Measurements from ENCODE around the gene HRH3.

HRH3 gene

GRCh38 chr20:62208061-62208794 is 11.8 kb downstream of the HRH3 start:
- TF ChIP-seq CTCF (IDR thresholded peaks at IDR 0.05; ENCODE audit: poor library complexity, severe bottlenecking), result no peak
- H3K9me3 ChIP-seq (ENCODE audit: severe bottlenecking), result no peaks in the 10 kb centered on the region
- ATAC-seq (ENCODE audit: low read depth) (no peak), DNase-seq (ENCODE audit: low spot score) (no peak)
- peaks cover 5% of the 10 kb centered on the region for H3K4me1 ChIP-seq (ENCODE audit: insufficient read depth, poor library complexity, severe bottlenecking)
- H3K36me3 ChIP-seq (ENCODE audit: low read depth), result peaks cover under 1% of the 10 kb centered on the region; the same call in 1 of the 2 replicates
- H3K27ac ChIP-seq (ENCODE audit: poor library complexity, severe bottlenecking), result no peak overlapping the region
- peaks cover 16% of the 10 kb centered on the region for H3K27me3 ChIP-seq (ENCODE audit: insufficient read depth, poor library complexity, severe bottlenecking)
- no peak overlapping the region for H3K4me3 ChIP-seq (ENCODE audit: severe bottlenecking)

- H3K4me1 ChIP-seq (ENCODE audit: insufficient read depth, poor library complexity, severe bottlenecking), result peaks cover 18% of the 10 kb centered on the region
- H3K27me3 ChIP-seq (ENCODE audit: insufficient read depth, poor library complexity, severe bottlenecking), result peaks cover 15% of the 10 kb centered on the region
- H3K27ac ChIP-seq (ENCODE audit: poor library complexity, severe bottlenecking), result no peak overlapping the region
- H3K36me3 ChIP-seq (ENCODE audit: low read depth), result peaks cover 17% of the 10 kb centered on the region
- TF ChIP-seq CTCF (IDR thresholded peaks at IDR 0.05; ENCODE audit: poor library complexity, severe bottlenecking), result no peak
- no peak for ATAC-seq (ENCODE audit: low read depth)
- H3K4me3 ChIP-seq (ENCODE audit: severe bottlenecking), result no peak overlapping the region
- no peak for DNase-seq (ENCODE audit: low spot score)
- no peaks in the 10 kb centered on the region for H3K9me3 ChIP-seq (ENCODE audit: severe bottlenecking)
These were observed 13.7 kb downstream of the HRH3 start for GRCh38 chr20:62206388-62206775.

DNA sequence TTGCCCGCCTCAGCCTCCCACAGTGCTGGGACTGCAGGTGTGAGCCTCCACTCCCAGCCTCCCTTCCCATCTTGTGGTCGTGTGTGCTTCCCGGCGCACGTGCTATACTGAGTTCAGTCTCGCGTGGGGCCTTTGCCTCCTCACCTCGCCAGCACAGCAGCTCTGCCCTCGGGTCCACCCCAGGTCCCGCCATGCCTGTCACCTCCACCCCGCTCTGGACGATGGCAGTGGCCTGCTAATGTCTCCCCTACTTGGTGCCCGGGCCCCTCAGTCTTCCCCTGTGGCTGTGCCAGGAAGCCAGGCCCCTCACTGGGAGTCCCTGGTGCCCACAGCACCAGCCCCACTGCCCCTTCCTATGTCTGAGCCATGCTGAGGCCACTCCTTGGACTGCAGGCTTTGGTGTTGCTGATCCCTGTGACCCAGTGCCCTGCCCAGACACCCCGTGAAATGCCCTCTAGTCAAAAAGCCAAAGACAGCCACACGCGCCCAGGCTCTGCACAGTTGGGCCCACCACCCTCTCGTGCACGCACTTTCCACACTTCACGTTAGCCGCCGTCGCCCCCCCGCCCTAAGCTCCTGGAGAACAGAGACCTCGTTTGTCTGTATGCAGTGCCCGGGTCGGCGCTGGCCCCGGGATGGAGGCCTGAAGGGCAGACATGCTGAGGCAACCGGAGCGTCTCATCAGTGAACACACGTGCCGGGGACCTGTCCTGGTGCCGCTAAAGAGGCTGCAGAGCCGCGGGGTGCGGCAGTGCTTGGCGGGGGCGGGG is 14.3 kb downstream of the HRH3 start:
- H3K4me1 ChIP-seq (ENCODE audit: insufficient read depth, poor library complexity, severe bottlenecking), result peaks cover 18% of the 10 kb centered on the region
- peaks cover 10% of the 10 kb centered on the region for H3K27me3 ChIP-seq (ENCODE audit: insufficient read depth, poor library complexity, severe bottlenecking)
- no peak for TF ChIP-seq CTCF (IDR thresholded peaks at IDR 0.05; ENCODE audit: poor library complexity, severe bottlenecking)
- no peak for ATAC-seq (ENCODE audit: low read depth)
- H3K27ac ChIP-seq (ENCODE audit: poor library complexity, severe bottlenecking), result no peak overlapping the region
- H3K4me3 ChIP-seq (ENCODE audit: severe bottlenecking), result no peak overlapping the region
- peak; percentile 90 for DNase-seq (ENCODE audit: low spot score)
- H3K36me3 ChIP-seq (ENCODE audit: low read depth), result peaks cover 23% of the 10 kb centered on the region
- H3K9me3 ChIP-seq (ENCODE audit: severe bottlenecking), result no peaks in the 10 kb centered on the region

DNA sequence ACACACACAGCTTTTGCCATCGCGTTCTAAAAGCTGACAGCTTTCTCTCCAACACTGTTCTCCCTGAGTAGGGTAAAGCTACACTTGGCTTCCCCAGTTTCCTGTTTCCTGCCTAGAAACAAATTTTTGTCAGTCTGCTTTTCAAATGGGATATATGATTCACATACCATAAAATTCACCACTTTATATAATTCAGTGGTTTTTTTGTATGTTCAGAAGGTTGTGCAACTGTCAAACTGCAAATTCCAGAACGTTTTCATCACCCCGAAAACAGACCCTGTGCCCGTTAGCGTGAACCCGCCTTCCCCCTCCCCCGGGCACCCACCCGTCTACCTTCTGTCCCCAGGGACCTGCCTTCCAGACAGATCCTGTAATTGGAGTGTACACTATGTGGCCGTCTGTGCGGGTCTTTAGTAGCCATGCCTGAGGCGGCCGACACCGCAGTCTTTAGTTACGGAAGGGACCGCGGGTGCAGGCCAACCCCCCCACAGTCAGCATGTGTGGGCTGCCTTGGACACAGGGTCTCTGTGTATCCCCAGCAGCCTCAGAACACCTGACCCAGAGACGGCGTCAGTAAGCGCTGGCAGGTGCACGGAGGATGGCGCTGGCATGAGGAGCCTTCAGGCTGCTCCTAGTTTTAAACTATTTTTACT is 16.6 kb downstream of the HRH3 start:
- H3K9me3 ChIP-seq (ENCODE audit: severe bottlenecking), result no peaks in the 10 kb centered on the region
- peaks cover 44% of the 10 kb centered on the region for H3K36me3 ChIP-seq (ENCODE audit: low read depth)
- H3K4me1 ChIP-seq (ENCODE audit: insufficient read depth, poor library complexity, severe bottlenecking), result peaks cover 18% of the 10 kb centered on the region
- DNase-seq (ENCODE audit: low spot score), result peak; percentile 83
- H3K27ac ChIP-seq (ENCODE audit: poor library complexity, severe bottlenecking), result peak overlapping the region; percentile 75
- peak; percentile 64 for ATAC-seq (ENCODE audit: low read depth)
- no peak for TF ChIP-seq CTCF (IDR thresholded peaks at IDR 0.05; ENCODE audit: poor library complexity, severe bottlenecking)
- no peaks in the 10 kb centered on the region for H3K27me3 ChIP-seq (ENCODE audit: insufficient read depth, poor library complexity, severe bottlenecking)
- H3K4me3 ChIP-seq (ENCODE audit: severe bottlenecking), result no peak overlapping the region
